BLaER1 (cell line): ENCODE results near the gene DPM3.
"Not testable (repeated sequence)": the region's sequence is repeated elsewhere in the genome, so short reads cannot be mapped to it uniquely, and the experiment has no call there.

Experiments used
- H3K27ac ChIP-seq: shearing (Covaris generic); formaldehyde crosslinking; 2 replicates; pipeline ENCODE4 v1.8.1; 2022
- H3K27me3 ChIP-seq: shearing (Covaris generic); formaldehyde crosslinking; 2 replicates; pipeline ENCODE4 v1.8.1; 2022
- H3K36me3 ChIP-seq: shearing (Covaris generic); formaldehyde crosslinking; 2 replicates; pipeline ENCODE4 v1.8.1; 2022
- H3K4me1 ChIP-seq: shearing (Covaris generic); formaldehyde crosslinking; 2 replicates; pipeline ENCODE4 v1.8.1; 2022
- H3K4me2 ChIP-seq: shearing (Covaris generic); formaldehyde crosslinking; 2 replicates; pipeline ENCODE4 v1.8.1; 2022
- H3K4me3 ChIP-seq: shearing (Covaris generic); formaldehyde crosslinking; 2 replicates; pipeline ENCODE4 v1.8.1; 2022
- H3K9ac ChIP-seq: shearing (Covaris generic); formaldehyde crosslinking; 2 replicates; pipeline ENCODE4 v1.8.1; 2022
- H3K9me3 ChIP-seq: shearing (Covaris generic); formaldehyde crosslinking; 2 replicates; pipeline ENCODE4 v1.8.1; 2022
- H4K20me1 ChIP-seq: shearing (Covaris generic); formaldehyde crosslinking; 2 replicates; pipeline ENCODE4 v1.8.1; 2022
- Cebpa-rat ChIP-seq: shearing (Covaris generic); IDR thresholded peaks from 2 replicates; pipeline ENCODE4 v1.8.1; 2022

The DPM3 gene

DNA sequence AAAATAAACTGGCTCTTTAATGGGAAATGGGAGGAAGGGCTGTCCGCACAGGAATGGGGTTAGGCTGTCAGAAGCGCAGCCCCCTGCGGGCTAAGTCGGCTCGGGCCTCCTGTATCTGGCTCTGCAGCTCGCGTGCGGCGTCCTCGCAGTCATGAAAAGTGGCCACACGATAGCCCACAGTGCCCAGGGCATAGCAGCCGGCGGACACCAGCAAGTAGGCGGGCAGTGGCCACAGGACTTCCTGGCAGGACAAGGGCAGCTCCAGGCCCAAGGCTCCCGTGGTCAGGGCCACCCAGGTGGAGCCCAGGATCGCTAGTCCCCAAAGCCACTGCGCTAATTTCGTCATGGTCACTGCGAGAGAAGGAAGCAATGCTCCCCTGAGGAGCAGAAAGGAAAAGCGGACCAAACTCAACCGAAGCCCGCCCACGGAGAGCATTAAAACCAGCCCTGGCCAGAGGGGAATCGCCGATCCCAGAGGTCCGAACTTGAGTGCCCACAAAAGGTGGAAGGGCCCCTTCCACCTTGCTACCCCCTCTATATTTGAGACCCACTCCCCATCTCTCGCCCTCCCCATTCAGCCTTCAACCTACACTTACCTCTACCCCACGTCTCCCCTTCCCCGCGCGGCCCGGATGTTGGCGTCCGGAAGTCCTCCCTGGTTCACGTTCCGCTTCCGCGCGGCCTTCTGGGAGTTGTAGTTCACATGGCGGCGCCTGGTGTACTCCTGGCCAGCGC, at the start of gene DPM3:
Gene DPM3, minus strand, starts transcription at position 637 of the 735 bp plus-strand sequence. Its CDS starts 291 bp downstream, at position 346.
- Histone ChIP-seq H3K36me3 (peaks cover 17% of the 10 kb centered on the region), H3K9me3 (no peaks in the 10 kb centered on the region), H3K27me3 (no peaks in the 10 kb centered on the region), H3K27ac (peak within 1 kb of the TSS; percentile 82), H4K20me1 (no peaks in the 10 kb centered on the region), H3K4me1 (peaks cover 43% of the 10 kb centered on the region), H3K4me3 (peak within 1 kb of the TSS; percentile 87), H3K4me2 (peak within 1 kb of the TSS; percentile 89), H3K9ac (peak within 1 kb of the TSS; percentile 90)
- no peak for TF ChIP-seq Cebpa-rat

GRCh38 chr1:155189926-155190325, 49.6 kb upstream of the DPM3 start:
- not testable (repeated sequence) for H3K9ac ChIP-seq

DNA sequence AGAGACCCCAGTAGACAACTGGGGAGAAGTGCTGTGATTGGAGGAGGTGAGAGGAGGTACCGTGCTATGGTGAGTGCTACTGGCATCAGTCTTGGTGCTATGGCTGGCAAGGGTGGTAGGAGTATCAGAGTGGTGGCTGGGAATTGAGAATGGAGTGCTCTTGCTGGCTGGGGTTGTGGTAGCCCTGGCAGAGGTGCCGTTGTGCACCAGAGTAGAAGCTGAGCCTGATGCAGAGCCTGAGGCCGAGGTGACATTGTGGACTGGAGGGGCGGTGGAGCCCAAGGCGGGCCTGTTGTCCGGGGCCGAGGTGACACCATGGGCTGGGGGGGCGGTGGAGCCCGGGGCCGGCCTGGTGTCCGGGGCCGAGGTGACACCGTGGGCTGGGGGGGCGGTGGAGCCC, 47.9 kb upstream of the DPM3 start:
- H3K27ac ChIP-seq: no peak overlapping the region
- H4K20me1 ChIP-seq: 0 out of 2 replicates have a peak, but pooled peaks cover 11% of the 10 kb centered on the region
- H3K4me1 ChIP-seq: peaks cover 60% of the 10 kb centered on the region
- H3K36me3 ChIP-seq: peaks cover 10% of the 10 kb centered on the region; the same call in 1 of the 2 replicates
- no peaks in the 10 kb centered on the region for H3K27me3 ChIP-seq
- no peaks in the 10 kb centered on the region for H3K9me3 ChIP-seq
- no peak overlapping the region for H3K4me3 ChIP-seq
- no peak overlapping the region for H3K4me2 ChIP-seq
- TF ChIP-seq Cebpa-rat: no peak
- H3K9ac ChIP-seq: no peak overlapping the region

More at GRCh38 chr1:155189926-155190325, 49.6 kb upstream of the DPM3 start:
- H3K4me3 ChIP-seq, H3K27ac ChIP-seq, H3K36me3 ChIP-seq, H3K27me3 ChIP-seq, H3K4me2 ChIP-seq, H3K9me3 ChIP-seq, H4K20me1 ChIP-seq: not testable (repeated sequence)
- peaks cover 55% of the 10 kb centered on the region for H3K4me1 ChIP-seq

GRCh38 chr1:155187456-155187891, 47.1 kb upstream of the DPM3 start:
- H3K27me3 ChIP-seq: no peaks in the 10 kb centered on the region
- TF ChIP-seq Cebpa-rat: no peak

DNA sequence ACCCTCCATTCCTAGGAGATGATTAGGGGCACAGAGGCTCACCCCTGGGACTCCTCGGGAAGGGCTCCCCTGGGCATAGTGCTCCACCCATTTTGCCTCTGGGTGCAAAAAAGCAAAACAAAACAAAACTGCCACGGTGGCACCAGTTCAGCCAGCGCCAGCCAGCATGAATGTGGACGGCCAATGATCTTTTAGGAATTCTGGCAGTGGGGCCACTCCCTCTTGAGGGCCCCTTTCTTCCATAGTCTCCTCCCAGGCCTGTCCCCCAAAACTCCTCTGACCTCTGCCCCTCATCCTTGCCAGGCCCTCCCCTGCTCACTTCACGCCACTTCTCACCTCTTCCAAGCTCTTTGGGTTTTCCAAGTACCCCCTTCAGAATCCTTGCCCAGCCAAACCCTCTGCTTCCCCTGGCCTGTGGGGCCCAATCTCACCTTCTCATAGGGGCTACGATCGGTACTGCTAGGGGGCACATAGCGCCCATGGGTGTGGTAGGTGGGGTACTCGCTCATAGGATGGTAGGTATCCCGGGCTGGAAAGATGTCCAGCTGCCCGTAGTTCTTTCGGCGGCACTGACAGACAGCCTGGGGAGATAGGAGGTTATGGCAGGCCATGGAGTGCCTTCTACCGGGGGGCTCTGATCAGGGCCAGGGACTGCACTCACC, 46.6 kb upstream of the DPM3 start:
- H3K4me1 ChIP-seq: peaks cover 58% of the 10 kb centered on the region
- H3K36me3 ChIP-seq: peaks cover 16% of the 10 kb centered on the region
- H3K9me3 ChIP-seq: no peaks in the 10 kb centered on the region
- H3K27me3 ChIP-seq: no peaks in the 10 kb centered on the region
- TF ChIP-seq Cebpa-rat: no peak
- 0 out of 2 replicates have a peak, but pooled peaks cover 11% of the 10 kb centered on the region for H4K20me1 ChIP-seq
- H3K4me2 ChIP-seq: peak overlapping the region; percentile 98
- no peak overlapping the region for H3K4me3 ChIP-seq
- peak overlapping the region; percentile 59 for H3K27ac ChIP-seq
- H3K9ac ChIP-seq: peak overlapping the region; percentile 73

More at GRCh38 chr1:155187456-155187891, 47.1 kb upstream of the DPM3 start:
- H3K36me3 ChIP-seq: peaks cover 11% of the 10 kb centered on the region
- peaks cover 60% of the 10 kb centered on the region for H3K4me1 ChIP-seq
- H3K9ac ChIP-seq: peak overlapping the region; percentile 73
- 0 out of 2 replicates have a peak, but pooled peaks cover 11% of the 10 kb centered on the region for H4K20me1 ChIP-seq
- H3K4me3 ChIP-seq: no peak overlapping the region
- H3K27ac ChIP-seq: peak overlapping the region; percentile 59; the same call in 1 of the 2 replicates
- no peaks in the 10 kb centered on the region for H3K9me3 ChIP-seq
- H3K4me2 ChIP-seq: peak overlapping the region; percentile 98

- H3K4me1 ChIP-seq: peaks cover 57% of the 10 kb centered on the region
- no peaks in the 10 kb centered on the region for H3K9me3 ChIP-seq
- H3K9ac ChIP-seq: peak overlapping the region; percentile 73
- 0 out of 2 replicates have a peak, but pooled peaks cover 11% of the 10 kb centered on the region for H4K20me1 ChIP-seq
- H3K27ac ChIP-seq: peak overlapping the region; percentile 86
- H3K4me3 ChIP-seq: no peak overlapping the region
- TF ChIP-seq Cebpa-rat: no peak
- H3K36me3 ChIP-seq: peaks cover 23% of the 10 kb centered on the region
- H3K27me3 ChIP-seq: no peaks in the 10 kb centered on the region
- H3K4me2 ChIP-seq: peak overlapping the region; percentile 98
Observed at GRCh38 chr1:155186067-155186793, 45.9 kb upstream of the DPM3 start.

DNA sequence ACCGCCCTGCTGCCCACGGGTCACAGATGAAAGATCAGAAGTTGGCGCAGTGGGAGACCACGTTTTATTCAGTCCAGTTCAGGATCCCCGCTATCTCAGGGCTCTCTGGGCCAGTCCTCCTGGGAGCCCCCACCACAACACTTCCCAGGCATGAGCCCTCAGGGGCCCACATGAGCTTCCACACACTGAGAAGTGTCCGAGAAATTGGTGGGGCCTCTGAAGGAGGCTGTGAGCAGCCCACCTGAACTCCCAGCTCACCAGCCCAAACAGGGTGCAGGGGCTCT, 45.4 kb upstream of the DPM3 start:
- Histone ChIP-seq H3K4me2 (peak overlapping the region; percentile 98), H3K9me3 (no peaks in the 10 kb centered on the region), H3K27ac (peak overlapping the region; percentile 86), H3K4me3 (no peak overlapping the region), H3K9ac (peak overlapping the region; percentile 73; the same call in 1 of the 2 replicates), H3K27me3 (no peaks in the 10 kb centered on the region), H3K4me1 (peaks cover 57% of the 10 kb centered on the region), H3K36me3 (peaks cover 28% of the 10 kb centered on the region), H4K20me1 (0 out of 2 replicates have a peak, but pooled peaks cover 11% of the 10 kb centered on the region)
- no peak for TF ChIP-seq Cebpa-rat

- H3K36me3 ChIP-seq: peaks cover 35% of the 10 kb centered on the region
- no peak for TF ChIP-seq Cebpa-rat
- H3K27ac ChIP-seq: peak overlapping the region; percentile 86
- H3K9me3 ChIP-seq: no peaks in the 10 kb centered on the region
- H3K4me2 ChIP-seq: peak overlapping the region; percentile 98
- H3K9ac ChIP-seq: peak overlapping the region; percentile 73
- peak overlapping the region; percentile 48 for H3K4me3 ChIP-seq
- H3K27me3 ChIP-seq: no peaks in the 10 kb centered on the region
- peaks cover 57% of the 10 kb centered on the region for H3K4me1 ChIP-seq
- 0 out of 2 replicates have a peak, but pooled peaks cover 11% of the 10 kb centered on the region for H4K20me1 ChIP-seq
Observed at GRCh38 chr1:155184835-155185782, 44.8 kb upstream of the DPM3 start.
